HCT116 (cell line): Measurements from ENCODE around the gene PRSS27.

Experiments used
- EGR1 ChIP-seq: IDR thresholded peaks from 2 replicates; pipeline ENCODE4 v1.6.1; 2012; ENCODE audit warnings: low read depth
- EZH2 ChIP-seq: fragments of 200-600 bp; sonication (generic); IDR thresholded peaks from 2 replicates; pipeline ENCODE4 v1.6.1; 2017; ENCODE audit warnings: antibody characterized with exemption, mixed run types
- EZH2phosphoT487 ChIP-seq: fragments of 200-600 bp; IDR thresholded peaks from 2 replicates; pipeline ENCODE4 v1.6.1; 2018; ENCODE audit warnings: antibody characterized with exemption, borderline replicate concordance
- POLR2A ChIP-seq: IDR thresholded peaks from 2 replicates; pipeline ENCODE4 v1.7.0; 2011; ENCODE audit warnings: borderline replicate concordance; ENCODE audit not compliant: insufficient read depth, insufficient read length; ENCODE audit errors: extremely low read depth
- POLR2AphosphoS5 ChIP-seq: IDR thresholded peaks from 2 replicates; pipeline ENCODE4 v1.6.1; 2011; ENCODE audit warnings: mild to moderate bottlenecking, low read depth, low read length, moderate library complexity
- SRF ChIP-seq: IDR thresholded peaks from 2 replicates; pipeline ENCODE4 v1.6.1; 2012; ENCODE audit warnings: low read depth
- YY1 ChIP-seq: IDR thresholded peaks from 2 replicates; pipeline ENCODE4 v1.6.1; 2011; ENCODE audit warnings: low read length, low read depth, moderate library complexity, mild to moderate bottlenecking; ENCODE audit not compliant: insufficient replicate concordance; ENCODE audit errors: extremely low read depth
- ZFX ChIP-seq: fragments of 450-650 bp; IDR thresholded peaks from 2 replicates; pipeline ENCODE4 v1.6.1; 2017
- ZNF274 ChIP-seq: fragments of 200-500 bp; sonication (Bioruptor generic); IDR thresholded peaks from 2 replicates; pipeline ENCODE4 v1.6.1; 2014; ENCODE audit warnings: mild to moderate bottlenecking, low read depth, low read length, inconsistent platforms
- TF ChIP-seq, protein P1 (sequence below): IDR thresholded peaks from 2 replicates; pipeline ENCODE4 v1.6.1; 2012; ENCODE audit warnings: low read depth
- TF ChIP-seq, protein P2 (sequence below): IDR thresholded peaks from 2 replicates; pipeline ENCODE4 v1.6.1; 2011; ENCODE audit warnings: mild to moderate bottlenecking, low read length, moderate library complexity; ENCODE audit not compliant: insufficient replicate concordance; ENCODE audit errors: extremely low read depth
- TF ChIP-seq, protein P3 (sequence below), 3 experiments: fragments of 200-600 bp in 1 of 3; sonication (generic) in 1 of 3; IDR thresholded peaks in 2 of 3; conservative IDR thresholded peaks in 1 of 3; 2 replicates each; pipeline ENCODE4 v1.5.1; 2012 to 2017; ENCODE audit warnings: low read depth in 2 of 3, low read length in 2 of 3, antibody characterized with exemption in 1 of 3, borderline replicate concordance in 1 of 3, control low read depth in 1 of 3, mild to moderate bottlenecking in 1 of 3, mixed read lengths in 1 of 3, mixed run types in 1 of 3, moderate library complexity in 1 of 3; ENCODE audit not compliant: insufficient read depth in 1 of 3
- TF ChIP-seq, protein P4 (sequence below): IDR thresholded peaks from 2 replicates; pipeline ENCODE4 v1.6.1; 2012
- TF ChIP-seq, protein P5 (sequence below): IDR thresholded peaks from 2 replicates; pipeline ENCODE4 v1.6.1; 2012

DNA sequence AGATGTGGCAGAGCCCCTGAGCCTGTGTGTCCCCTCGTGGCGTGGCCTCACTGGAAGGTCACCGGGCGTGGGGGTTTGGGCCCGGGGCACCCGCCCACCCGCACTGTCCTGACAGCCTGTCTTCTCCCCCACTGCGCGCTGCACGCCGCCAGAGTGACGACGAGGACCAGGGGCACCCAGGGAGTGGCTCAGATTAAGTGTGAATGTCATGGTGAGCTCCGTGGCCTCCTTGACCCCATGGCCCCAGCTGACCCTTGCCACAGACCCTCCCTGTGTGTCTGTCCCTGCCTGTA, 15.1 kb downstream of the PRSS27 start:
- TF ChIP-seq YY1 (no peak), POLR2A (no peak), EGR1 (no peak), ZNF274 (no peak), ZFX (no peak), POLR2AphosphoS5 (no peak), EZH2 (no peak), EZH2phosphoT487 (no peak), SRF (no peak)
- TF ChIP-seq, protein P1, sequence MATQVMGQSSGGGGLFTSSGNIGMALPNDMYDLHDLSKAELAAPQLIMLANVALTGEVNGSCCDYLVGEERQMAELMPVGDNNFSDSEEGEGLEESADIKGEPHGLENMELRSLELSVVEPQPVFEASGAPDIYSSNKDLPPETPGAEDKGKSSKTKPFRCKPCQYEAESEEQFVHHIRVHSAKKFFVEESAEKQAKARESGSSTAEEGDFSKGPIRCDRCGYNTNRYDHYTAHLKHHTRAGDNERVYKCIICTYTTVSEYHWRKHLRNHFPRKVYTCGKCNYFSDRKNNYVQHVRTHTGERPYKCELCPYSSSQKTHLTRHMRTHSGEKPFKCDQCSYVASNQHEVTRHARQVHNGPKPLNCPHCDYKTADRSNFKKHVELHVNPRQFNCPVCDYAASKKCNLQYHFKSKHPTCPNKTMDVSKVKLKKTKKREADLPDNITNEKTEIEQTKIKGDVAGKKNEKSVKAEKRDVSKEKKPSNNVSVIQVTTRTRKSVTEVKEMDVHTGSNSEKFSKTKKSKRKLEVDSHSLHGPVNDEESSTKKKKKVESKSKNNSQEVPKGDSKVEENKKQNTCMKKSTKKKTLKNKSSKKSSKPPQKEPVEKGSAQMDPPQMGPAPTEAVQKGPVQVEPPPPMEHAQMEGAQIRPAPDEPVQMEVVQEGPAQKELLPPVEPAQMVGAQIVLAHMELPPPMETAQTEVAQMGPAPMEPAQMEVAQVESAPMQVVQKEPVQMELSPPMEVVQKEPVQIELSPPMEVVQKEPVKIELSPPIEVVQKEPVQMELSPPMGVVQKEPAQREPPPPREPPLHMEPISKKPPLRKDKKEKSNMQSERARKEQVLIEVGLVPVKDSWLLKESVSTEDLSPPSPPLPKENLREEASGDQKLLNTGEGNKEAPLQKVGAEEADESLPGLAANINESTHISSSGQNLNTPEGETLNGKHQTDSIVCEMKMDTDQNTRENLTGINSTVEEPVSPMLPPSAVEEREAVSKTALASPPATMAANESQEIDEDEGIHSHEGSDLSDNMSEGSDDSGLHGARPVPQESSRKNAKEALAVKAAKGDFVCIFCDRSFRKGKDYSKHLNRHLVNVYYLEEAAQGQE: no peak
- TF ChIP-seq, protein P2, sequence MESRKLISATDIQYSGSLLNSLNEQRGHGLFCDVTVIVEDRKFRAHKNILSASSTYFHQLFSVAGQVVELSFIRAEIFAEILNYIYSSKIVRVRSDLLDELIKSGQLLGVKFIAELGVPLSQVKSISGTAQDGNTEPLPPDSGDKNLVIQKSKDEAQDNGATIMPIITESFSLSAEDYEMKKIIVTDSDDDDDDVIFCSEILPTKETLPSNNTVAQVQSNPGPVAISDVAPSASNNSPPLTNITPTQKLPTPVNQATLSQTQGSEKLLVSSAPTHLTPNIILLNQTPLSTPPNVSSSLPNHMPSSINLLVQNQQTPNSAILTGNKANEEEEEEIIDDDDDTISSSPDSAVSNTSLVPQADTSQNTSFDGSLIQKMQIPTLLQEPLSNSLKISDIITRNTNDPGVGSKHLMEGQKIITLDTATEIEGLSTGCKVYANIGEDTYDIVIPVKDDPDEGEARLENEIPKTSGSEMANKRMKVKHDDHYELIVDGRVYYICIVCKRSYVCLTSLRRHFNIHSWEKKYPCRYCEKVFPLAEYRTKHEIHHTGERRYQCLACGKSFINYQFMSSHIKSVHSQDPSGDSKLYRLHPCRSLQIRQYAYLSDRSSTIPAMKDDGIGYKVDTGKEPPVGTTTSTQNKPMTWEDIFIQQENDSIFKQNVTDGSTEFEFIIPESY: no peak
- TF ChIP-seq, protein P3, sequence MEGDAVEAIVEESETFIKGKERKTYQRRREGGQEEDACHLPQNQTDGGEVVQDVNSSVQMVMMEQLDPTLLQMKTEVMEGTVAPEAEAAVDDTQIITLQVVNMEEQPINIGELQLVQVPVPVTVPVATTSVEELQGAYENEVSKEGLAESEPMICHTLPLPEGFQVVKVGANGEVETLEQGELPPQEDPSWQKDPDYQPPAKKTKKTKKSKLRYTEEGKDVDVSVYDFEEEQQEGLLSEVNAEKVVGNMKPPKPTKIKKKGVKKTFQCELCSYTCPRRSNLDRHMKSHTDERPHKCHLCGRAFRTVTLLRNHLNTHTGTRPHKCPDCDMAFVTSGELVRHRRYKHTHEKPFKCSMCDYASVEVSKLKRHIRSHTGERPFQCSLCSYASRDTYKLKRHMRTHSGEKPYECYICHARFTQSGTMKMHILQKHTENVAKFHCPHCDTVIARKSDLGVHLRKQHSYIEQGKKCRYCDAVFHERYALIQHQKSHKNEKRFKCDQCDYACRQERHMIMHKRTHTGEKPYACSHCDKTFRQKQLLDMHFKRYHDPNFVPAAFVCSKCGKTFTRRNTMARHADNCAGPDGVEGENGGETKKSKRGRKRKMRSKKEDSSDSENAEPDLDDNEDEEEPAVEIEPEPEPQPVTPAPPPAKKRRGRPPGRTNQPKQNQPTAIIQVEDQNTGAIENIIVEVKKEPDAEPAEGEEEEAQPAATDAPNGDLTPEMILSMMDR (IDR thresholded peaks at IDR 0.05 in 2 of 3, conservative IDR thresholded peaks at IDR 0.05 in 1 of 3; ENCODE audit: borderline replicate concordance in 1 of 3, insufficient read depth in 1 of 3, low read depth in 2 of 3, low read length in 2 of 3): no peak
- TF ChIP-seq, protein P4, sequence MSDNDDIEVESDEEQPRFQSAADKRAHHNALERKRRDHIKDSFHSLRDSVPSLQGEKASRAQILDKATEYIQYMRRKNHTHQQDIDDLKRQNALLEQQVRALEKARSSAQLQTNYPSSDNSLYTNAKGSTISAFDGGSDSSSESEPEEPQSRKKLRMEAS: no peak
- TF ChIP-seq, protein P5, sequence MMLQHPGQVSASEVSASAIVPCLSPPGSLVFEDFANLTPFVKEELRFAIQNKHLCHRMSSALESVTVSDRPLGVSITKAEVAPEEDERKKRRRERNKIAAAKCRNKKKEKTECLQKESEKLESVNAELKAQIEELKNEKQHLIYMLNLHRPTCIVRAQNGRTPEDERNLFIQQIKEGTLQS: no peak
